Measurements from ENCODE around the gene S1PR3.

- TF ChIP-seq CTCF (conservative IDR thresholded peaks at IDR 0.05 in 1 of 2, IDR thresholded peaks at IDR 0.05 in 1 of 2; ENCODE audit: low read depth in 1 of 2, low read length in 2 of 2) = no peak
- TF ChIP-seq EZH2 (IDR thresholded peaks at IDR 0.05; ENCODE audit: low read length, missing control alignments) = no peak
Observed at GRCh38 chr9:88988796-88989641, 2.2 kb upstream of the S1PR3 start.
